ENCODE measurements around the gene USP49.

The USP49 gene

GRCh38 chr6:41874741-41875140 is 20.4 kb downstream of the USP49 start:
- no peak for DNase-seq (ENCODE audit: low spot score)

GRCh38 chr6:41872147-41872546 is 23.0 kb downstream of the USP49 start:
- no peak for DNase-seq (ENCODE audit: low spot score)

GRCh38 chr6:41871691-41872090 is 23.5 kb downstream of the USP49 start:
- DNase-seq (ENCODE audit: low spot score): no peak

- DNase-seq (ENCODE audit: low spot score): no peak
Observed at GRCh38 chr6:41859356-41859755, 35.8 kb downstream of the USP49 start.

GRCh38 chr6:41858703-41859102 is 36.5 kb downstream of the USP49 start:
- no peak for DNase-seq (ENCODE audit: low spot score)

GRCh38 chr6:41850861-41851260 is 44.3 kb downstream of the USP49 start:
- no peak for DNase-seq (ENCODE audit: low spot score)

GRCh38 chr6:41846666-41847237 is 48.4 kb downstream of the USP49 start:
- peak; percentile 48 for DNase-seq (ENCODE audit: low spot score)

- DNase-seq (ENCODE audit: low spot score): no peak
Observed at GRCh38 chr6:41843178-41843577, 52.0 kb downstream of the USP49 start.

GRCh38 chr6:41840326-41840725 is 54.8 kb downstream of the USP49 start:
- DNase-seq (ENCODE audit: low spot score): no peak

- DNase-seq (ENCODE audit: low spot score): no peak
Observed at GRCh38 chr6:41836660-41837052, 58.5 kb downstream of the USP49 start.

- no peak for DNase-seq (ENCODE audit: low spot score)
Observed at GRCh38 chr6:41836022-41836659, 59.0 kb downstream of the USP49 start.

GRCh38 chr6:41832263-41832662 is 62.9 kb downstream of the USP49 start:
- DNase-seq (ENCODE audit: low spot score): no peak

GRCh38 chr6:41826343-41827022 is 68.7 kb downstream of the USP49 start:
- no peak for DNase-seq (ENCODE audit: low spot score)

- no peak for DNase-seq (ENCODE audit: low spot score)
Observed at GRCh38 chr6:41824571-41825569, 70.3 kb downstream of the USP49 start.

- DNase-seq (ENCODE audit: low spot score): no peak
Observed at GRCh38 chr6:41823178-41823577, 72.0 kb downstream of the USP49 start.

GRCh38 chr6:41822021-41822420 is 73.2 kb downstream of the USP49 start:
- DNase-seq (ENCODE audit: low spot score): no peak

GRCh38 chr6:41821266-41821665 is 73.9 kb downstream of the USP49 start:
- DNase-seq (ENCODE audit: low spot score): no peak

GRCh38 chr6:41818271-41819054 is 76.7 kb downstream of the USP49 start:
- DNase-seq (ENCODE audit: low spot score): no peak

GRCh38 chr6:41815587-41815986 is 79.6 kb downstream of the USP49 start:
- no peak for DNase-seq (ENCODE audit: low spot score)

- DNase-seq (ENCODE audit: low spot score): no peak
Observed at GRCh38 chr6:41814629-41815028, 80.5 kb downstream of the USP49 start.

- no peak for DNase-seq (ENCODE audit: low spot score)
Observed at GRCh38 chr6:41813956-41814355, 81.2 kb downstream of the USP49 start.

- DNase-seq (ENCODE audit: low spot score): no peak
Observed at GRCh38 chr6:41813469-41813868, 81.7 kb downstream of the USP49 start.
